CD4-positive, alpha-beta T cell treated with Interleukin-17A for 4 hours (primary cell): ENCODE measurements around the gene PRSS8.

ENCODE experiments used
- DNase-seq: peaks from one replicate; pipeline ENCODE4 v3.0.0-alpha.2; 2020; ENCODE audit warnings: mixed read lengths

Gene PRSS8

GRCh38 chr16:31099860-31100638, 35.5 kb downstream of the PRSS8 start:
- DNase-seq, result no peak

- peak; percentile 91 for DNase-seq
These were observed 41.0 kb downstream of the PRSS8 start, which contains the start of gene VKORC1 for GRCh38 chr16:31094424-31095120. VKORC1 (minus strand) TSS chr16:31094797; CDS start chr16:31094729, 68 bp downstream.

GRCh38 chr16:31094088-31094423, 41.5 kb downstream of the PRSS8 start:
- DNase-seq, result no peak

- no peak for DNase-seq
These were observed 42.3 kb downstream of the PRSS8 start for GRCh38 chr16:31093132-31093703.

- DNase-seq, result no peak
These were observed 43.2 kb downstream of the PRSS8 start for GRCh38 chr16:31092330-31092729.

- no peak for DNase-seq
These were observed 45.0 kb downstream of the PRSS8 start for GRCh38 chr16:31090540-31090939.

GRCh38 chr16:31089199-31089598, 46.3 kb downstream of the PRSS8 start:
- DNase-seq, result no peak

GRCh38 chr16:31088459-31089183, 46.9 kb downstream of the PRSS8 start, which contains the start of gene PRSS53:
PRSS53 (minus strand) TSS chr16:31088943; CDS start chr16:31088809, 134 bp downstream.
- no peak for DNase-seq

- no peak for DNase-seq
These were observed 47.6 kb downstream of the PRSS8 start for GRCh38 chr16:31087971-31088370.

- DNase-seq, result no peak
These were observed 48.0 kb downstream of the PRSS8 start for GRCh38 chr16:31087481-31087880.

GRCh38 chr16:31086629-31086906, 49.0 kb downstream of the PRSS8 start:
- DNase-seq, result no peak

- no peak for DNase-seq
These were observed 49.5 kb downstream of the PRSS8 start for GRCh38 chr16:31085873-31086628.

GRCh38 chr16:31085411-31085810, 50.1 kb downstream of the PRSS8 start:
- DNase-seq, result no peak

- no peak for DNase-seq
These were observed 50.8 kb downstream of the PRSS8 start for GRCh38 chr16:31084584-31085302.

- no peak for DNase-seq
These were observed 51.5 kb downstream of the PRSS8 start for GRCh38 chr16:31083981-31084380.

- DNase-seq, result no peak
These were observed 52.0 kb downstream of the PRSS8 start for GRCh38 chr16:31083556-31083955.

- DNase-seq, result no peak
These were observed 52.4 kb downstream of the PRSS8 start for GRCh38 chr16:31083081-31083480.

GRCh38 chr16:31082368-31083045, 53.0 kb downstream of the PRSS8 start:
- no peak for DNase-seq
